GM13977 (cell line): ENCODE data around the gene ORM2.

Source experiments
- DNase-seq: peaks from one replicate; pipeline ENCODE4 v3.0.0; 2012; ENCODE audit warnings: low spot score
- CTCF ChIP-seq: IDR thresholded peaks from 2 replicates; pipeline ENCODE4 v1.5.1; 2012; ENCODE audit warnings: mild to moderate bottlenecking, control low read depth; ENCODE audit not compliant: insufficient read depth; ENCODE audit errors: extremely low read depth, missing control alignments
- in situ Hi-C: fragments of 300-500 bp; cut with MboI; formaldehyde crosslinking; loops from one replicate; pipeline ENCODE4 v1.12.0; 2022; ENCODE audit warnings: low sequenced_read_pairs, low pct_unique_long_range_greater_than_20kb, mixed read lengths, inconsistent platforms; ENCODE audit not compliant: unreplicated experiment

The ORM2 gene

DNA sequence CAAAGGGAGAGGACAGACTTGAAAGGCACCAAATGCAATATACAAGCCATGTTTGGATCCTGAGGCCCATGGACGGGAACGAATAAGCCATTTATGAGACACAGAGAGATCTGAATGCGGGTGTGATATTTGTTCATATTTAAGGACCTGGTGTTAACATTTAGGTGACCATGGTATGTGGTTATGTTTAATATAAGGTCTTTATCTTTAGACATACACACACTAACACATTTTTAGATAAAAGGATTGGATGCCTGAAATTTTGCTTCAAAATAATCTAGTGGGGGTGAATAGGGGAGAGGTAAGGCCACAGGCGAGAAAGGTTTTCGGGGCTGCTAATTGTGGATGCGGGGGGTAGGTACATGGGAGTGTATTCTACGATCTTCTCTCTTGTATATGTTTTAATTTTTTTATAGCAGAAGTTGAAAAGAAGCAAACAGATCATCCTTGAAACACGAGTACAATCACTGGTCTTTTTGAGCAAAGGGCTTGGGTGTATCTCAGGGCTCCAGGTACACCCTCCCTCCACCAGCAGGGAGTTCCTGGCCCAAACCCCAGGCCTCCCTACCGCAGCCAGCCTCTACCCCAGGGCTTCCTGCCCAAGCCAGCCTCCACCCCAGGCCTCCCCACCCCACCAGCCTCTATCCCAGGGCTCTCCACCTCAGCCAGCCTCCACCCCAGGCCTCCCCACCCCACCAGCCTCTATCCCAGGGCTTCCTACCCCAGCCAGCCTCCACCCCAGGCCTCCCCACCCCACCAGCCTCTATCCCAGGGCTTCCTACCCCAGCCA, 45.9 kb downstream of the ORM2 start:
- no peak for DNase-seq
- no peak for TF ChIP-seq CTCF
- in situ Hi-C loops: no loop called here

DNA sequence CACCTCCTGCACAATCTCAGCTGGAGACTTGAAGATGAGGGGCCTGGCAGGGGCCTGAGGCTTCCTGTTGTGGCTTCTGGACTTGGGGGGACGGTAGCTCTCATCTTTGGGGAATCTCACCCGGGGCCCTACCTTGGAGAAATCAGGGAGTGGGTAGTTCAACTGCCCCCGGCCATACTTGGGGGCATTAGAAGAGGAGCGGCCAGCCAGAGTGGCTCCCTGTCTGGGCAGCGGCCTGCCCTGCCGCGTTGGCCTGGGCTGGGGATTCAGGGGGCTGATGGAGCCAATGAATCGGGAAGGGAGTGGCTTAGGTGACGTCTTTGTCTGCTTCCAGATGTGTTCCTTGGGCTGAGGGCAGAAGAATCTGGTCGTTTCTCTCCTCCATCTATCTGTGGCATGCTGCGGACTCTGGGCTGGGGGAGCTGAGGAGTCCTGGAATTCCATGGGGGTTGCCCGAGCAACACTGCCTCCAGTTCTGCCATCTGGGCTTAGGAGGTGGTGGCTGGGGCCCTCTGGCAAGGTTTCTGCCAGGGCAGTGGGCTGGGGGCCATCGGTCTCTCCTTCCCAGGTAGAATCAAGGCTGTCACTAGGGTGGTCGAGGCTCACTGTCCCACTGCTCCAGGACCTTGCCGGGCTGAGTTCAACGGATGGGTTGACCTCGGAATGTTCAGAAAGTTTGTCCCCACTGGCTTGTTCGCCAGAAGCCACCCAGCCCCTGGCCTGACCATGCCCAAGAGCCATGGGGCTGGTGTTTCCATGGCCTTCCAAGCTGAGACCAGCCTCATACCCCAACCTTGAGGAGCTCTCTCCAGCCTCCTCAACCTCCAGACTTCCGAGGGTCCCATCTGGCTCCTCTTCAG, 47.1 kb downstream of the ORM2 start:
- in situ Hi-C loops: no loop called here
- DNase-seq: no peak
- TF ChIP-seq CTCF: no peak

DNA sequence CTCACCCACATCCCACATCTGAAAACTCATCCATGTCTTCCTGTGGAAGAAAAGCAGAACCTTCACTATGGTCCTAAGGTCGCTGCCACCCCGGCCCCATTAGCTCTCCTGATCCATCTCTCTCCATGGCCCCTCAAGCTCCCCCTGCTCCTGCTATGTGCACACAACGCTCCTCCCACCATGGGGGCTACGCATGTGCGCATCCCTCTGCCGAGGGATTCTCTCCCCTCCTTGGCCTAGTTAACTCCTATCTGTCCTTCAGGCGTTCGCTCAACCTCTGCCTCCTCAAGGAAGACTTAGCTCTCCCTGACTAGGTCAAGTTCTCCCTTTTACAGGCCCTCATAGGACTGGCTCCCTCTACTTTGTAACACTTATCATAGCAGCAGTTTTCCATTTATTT, 48.3 kb downstream of the ORM2 start:
- DNase-seq: no peak
- TF ChIP-seq CTCF: no peak
- in situ Hi-C loops: no loop called here

GRCh38 chr9:114378883-114379282, 49.2 kb downstream of the ORM2 start:
- TF ChIP-seq CTCF: no peak
- no peak for DNase-seq
- in situ Hi-C loops: no loop called here
